ENCODE results near the gene STIM2.

DNA sequence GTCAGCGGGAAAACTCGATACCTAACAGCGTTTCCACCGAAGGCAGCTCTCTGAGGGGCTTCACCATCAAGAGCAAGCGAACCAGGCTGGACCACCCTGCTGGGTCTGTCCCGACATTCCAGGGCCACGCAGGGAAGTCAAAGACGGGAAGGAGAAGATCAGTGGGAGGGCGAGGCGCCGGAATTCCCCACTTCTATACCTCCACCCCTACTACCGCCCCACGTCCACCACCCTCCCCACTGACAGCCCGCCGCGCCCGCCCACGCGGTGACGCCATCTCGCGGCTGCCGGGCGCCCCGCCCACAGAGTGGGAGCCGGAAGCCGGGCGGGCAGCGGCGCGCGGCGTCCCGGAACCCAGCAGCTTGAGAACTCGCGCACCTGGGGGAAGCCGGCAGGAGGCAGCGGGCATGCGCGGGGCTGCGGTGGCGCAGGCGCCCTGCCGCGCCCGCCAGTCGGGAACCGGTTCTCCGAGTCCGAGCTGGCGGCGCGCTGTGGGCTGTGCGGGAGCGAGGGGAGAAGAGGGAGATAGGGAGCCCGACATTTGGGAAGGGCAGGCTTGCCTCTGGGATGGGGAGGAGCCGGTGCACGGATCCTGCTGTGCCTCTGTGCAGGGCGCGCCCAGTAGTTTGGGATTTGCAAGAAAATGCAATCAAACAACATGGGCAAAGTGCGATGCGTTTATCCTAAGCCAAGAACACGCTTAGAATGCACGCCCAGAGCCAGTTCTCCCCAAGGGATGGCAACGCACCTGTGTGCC lies 3.2 kb upstream of the STIM2 start:
- TF ChIP-seq CTCF (conservative IDR thresholded peaks at IDR 0.05; ENCODE audit: low read length) (no peak), EZH2phosphoT487 (IDR thresholded peaks at IDR 0.05; ENCODE audit: borderline replicate concordance) (no peak)
